HCT116 (cell line): ENCODE results near the gene FGGY. TPM values are rescaled to one million over a fixed set of nuclear protein-coding genes. Genes with fewer than 3 reads are reported as not detected.

Source experiments
- ATAC-seq: fragments of 200-7000 bp; cut with Tn5 transposase; 2 replicates; pipeline ENCODE4 v1.9.1; 2020; ENCODE audit warnings: mild to moderate bottlenecking, moderate library complexity
- BruUV-seq: library from RNA; stranded (reverse); fragments of 400-500 nt; replicated peaks from 2 replicates; lab custom pipeline; 2021; lab: Mats Ljungman, UMichigan
- CTCF ChIA-PET: fragments of 300-600 bp; sonication (Branson Sonifier 250); formaldehyde crosslinking; loops from one replicate; lab custom pipeline; 2021; ENCODE audit warnings: antibody characterized with exemption; lab: Charles Lee
- POLR2A ChIA-PET: fragments of 300-600, 350-600 bp; sonication (Branson Sonifier 250); formaldehyde crosslinking; loops from one replicate; lab custom pipeline; 2021; ENCODE audit warnings: antibody characterized with exemption; lab: Charles Lee
- RAD21 ChIA-PET, 2 experiments: fragments of 300-600 bp; sonication (Branson Sonifier 250); formaldehyde crosslinking; loops; one replicate each; lab custom pipeline; 2023; ENCODE audit warnings: low total read pairs in 2 of 2; ENCODE audit not compliant: uncharacterized antibody in 2 of 2, unreplicated experiment in 2 of 2, low non-redundant PET in 1 of 2; lab: Charles Lee
- DNase-seq: peaks from one replicate; pipeline ENCODE4 v3.0.0-alpha.2; 2010; ENCODE audit warnings: low read depth, low spot score
- H2AFZ ChIP-seq: fragments of 200-600 bp; shearing (Covaris generic), sonication (generic); 2 replicates; pipeline ENCODE4 v1.6.1; 2017; ENCODE audit warnings: low read depth, mixed run types, mixed read lengths, antibody characterized with exemption, low read length; ENCODE audit not compliant: poor library complexity, severe bottlenecking
- H3K27ac ChIP-seq: 2 replicates; pipeline ENCODE4 v1.5.1; 2012; ENCODE audit warnings: low read depth, low read length
- H3K27me3 ChIP-seq: fragments of 200-600 bp; sonication (generic); 2 replicates; pipeline ENCODE4 v1.6.1; 2016; ENCODE audit warnings: mixed run types, low read length, mixed read lengths; ENCODE audit not compliant: insufficient read depth
- H3K36me3 ChIP-seq, 2 experiments: fragments of 200-500 bp in 1 of 2; fragments of 200-600 bp in 1 of 2; sonication (Bioruptor generic) in 1 of 2; sonication (generic) in 1 of 2; 2 replicates each; pipeline versions ENCODE4 v1.5.1 to v1.6.1; 2014 to 2016; ENCODE audit warnings: low read length in 2 of 2, inconsistent platforms in 1 of 2, mixed read lengths in 1 of 2, mixed run types in 1 of 2; ENCODE audit not compliant: insufficient read depth in 2 of 2, control insufficient read depth in 1 of 2
- H3K4me1 ChIP-seq, 2 experiments: fragments of 200-600 bp in 1 of 2; sonication (generic) in 1 of 2; 2 replicates each; pipeline versions ENCODE4 v1.5.1 to v1.6.1; 2012 to 2017; ENCODE audit warnings: low read length in 2 of 2, inconsistent platforms in 1 of 2, mild to moderate bottlenecking in 1 of 2, mixed read lengths in 1 of 2, mixed run types in 1 of 2, moderate library complexity in 1 of 2; ENCODE audit not compliant: insufficient read depth in 2 of 2, control insufficient read depth in 1 of 2
- H3K4me2 ChIP-seq: fragments of 200-600 bp; sonication (generic); 2 replicates; pipeline ENCODE4 v1.6.1; 2017; ENCODE audit warnings: mixed run types, low read length, mixed read lengths
- H3K4me3 ChIP-seq, 2 experiments: fragments of 200-600 bp in 1 of 2; sonication (generic) in 1 of 2; replicated peaks in 1 of 2; 2 replicates each; pipeline ENCODE4 v1.5.1; 2011 to 2016; ENCODE audit warnings: low read length in 2 of 2, control low read depth in 1 of 2, low read depth in 1 of 2, mild to moderate bottlenecking in 1 of 2, mixed read lengths in 1 of 2, mixed run types in 1 of 2
- H3K79me2 ChIP-seq: fragments of 200-600 bp; sonication (generic); 2 replicates; pipeline ENCODE4 v1.6.1; 2017; ENCODE audit warnings: mild to moderate bottlenecking, mixed run types, low read length, moderate library complexity, mixed read lengths; ENCODE audit not compliant: insufficient read depth
- H3K9ac ChIP-seq: fragments of 200-600 bp; sonication (generic); 2 replicates; pipeline ENCODE4 v1.6.1; 2016; ENCODE audit warnings: low read length, mixed read lengths
- H3K9me2 ChIP-seq: fragments of 200-600 bp; sonication (generic), shearing (Covaris generic); 2 replicates; pipeline ENCODE4 v1.6.1; 2017; ENCODE audit warnings: mixed run types, mild to moderate bottlenecking, moderate library complexity; ENCODE audit not compliant: insufficient read depth
- H3K9me3 ChIP-seq, 2 experiments: fragments of 200-500 bp in 1 of 2; fragments of 200-600 bp in 1 of 2; sonication (Bioruptor generic) in 1 of 2; sonication (generic) in 1 of 2; 2 replicates each; pipeline ENCODE4 v1.6.1; 2014 to 2017; ENCODE audit warnings: low read length in 2 of 2, mixed read lengths in 2 of 2, inconsistent platforms in 1 of 2, low read depth in 1 of 2, mild to moderate bottlenecking in 1 of 2, mixed run types in 1 of 2, moderate library complexity in 1 of 2; ENCODE audit not compliant: control insufficient read depth in 1 of 2, insufficient read depth in 1 of 2
- H4K20me1 ChIP-seq: fragments of 200-600 bp; sonication (generic), shearing (Covaris generic); 2 replicates; pipeline ENCODE4 v1.6.1; 2017; ENCODE audit warnings: mixed run types, mild to moderate bottlenecking, moderate library complexity; ENCODE audit not compliant: insufficient read depth
- CEBPB ChIP-seq: IDR thresholded peaks from 2 replicates; pipeline ENCODE4 v1.6.1; 2012; ENCODE audit warnings: low read depth
- CTCF ChIP-seq, 3 experiments: fragments of 200-600 bp in 1 of 3; sonication (generic) in 1 of 3; IDR thresholded peaks in 2 of 3; conservative IDR thresholded peaks in 1 of 3; 2 replicates each; pipeline ENCODE4 v1.5.1; 2012 to 2017; ENCODE audit warnings: low read depth in 2 of 3, low read length in 2 of 3, antibody characterized with exemption in 1 of 3, borderline replicate concordance in 1 of 3, control low read depth in 1 of 3, mild to moderate bottlenecking in 1 of 3, mixed read lengths in 1 of 3, mixed run types in 1 of 3, moderate library complexity in 1 of 3; ENCODE audit not compliant: insufficient read depth in 1 of 3
- EGR1 ChIP-seq: IDR thresholded peaks from 2 replicates; pipeline ENCODE4 v1.6.1; 2012; ENCODE audit warnings: low read depth
- EZH2phosphoT487 ChIP-seq: fragments of 200-600 bp; IDR thresholded peaks from 2 replicates; pipeline ENCODE4 v1.6.1; 2018; ENCODE audit warnings: antibody characterized with exemption, borderline replicate concordance
- FOSL1 ChIP-seq: IDR thresholded peaks from 2 replicates; pipeline ENCODE4 v1.6.1; 2012; ENCODE audit warnings: low read depth
- POLR2A ChIP-seq: IDR thresholded peaks from 2 replicates; pipeline ENCODE4 v1.7.0; 2011; ENCODE audit warnings: borderline replicate concordance; ENCODE audit not compliant: insufficient read depth, insufficient read length; ENCODE audit errors: extremely low read depth
- RAD21 ChIP-seq: IDR thresholded peaks from 2 replicates; pipeline ENCODE4 v1.6.1; 2012; ENCODE audit warnings: low read depth, mild to moderate bottlenecking
- SIN3A ChIP-seq: IDR thresholded peaks from 2 replicates; pipeline ENCODE4 v1.6.1; 2012; ENCODE audit warnings: low read depth
- SRF ChIP-seq: IDR thresholded peaks from 2 replicates; pipeline ENCODE4 v1.6.1; 2012; ENCODE audit warnings: low read depth
- TCF7L2 ChIP-seq: IDR thresholded peaks from 2 replicates; pipeline ENCODE4 v1.7.0; 2011; ENCODE audit warnings: borderline replicate concordance, inconsistent platforms; ENCODE audit not compliant: insufficient read depth, insufficient read length; ENCODE audit errors: extremely low read depth
- ZFX ChIP-seq: fragments of 450-650 bp; IDR thresholded peaks from 2 replicates; pipeline ENCODE4 v1.6.1; 2017
- intact Hi-C: fragments of 100-400 bp; cut with micrococcal nuclease; formaldehyde crosslinking; loops from 2 replicates; pipeline ENCODE4 v1.10.0; 2022
- total RNA-seq: library from RNA; stranded (reverse); gene quantifications from one replicate; pipeline ENCODE4 v1.2.1, GENCODE V29; 2021; ENCODE audit not compliant: unreplicated experiment
- TF ChIP-seq, protein P1 (sequence below): IDR thresholded peaks from 2 replicates; pipeline ENCODE4 v1.6.1; 2011; ENCODE audit warnings: mild to moderate bottlenecking, low read length, moderate library complexity; ENCODE audit not compliant: insufficient replicate concordance; ENCODE audit errors: extremely low read depth

Gene FGGY
- total RNA-seq, 1 experiment from 2014 or later: 10.6 TPM

DNA sequence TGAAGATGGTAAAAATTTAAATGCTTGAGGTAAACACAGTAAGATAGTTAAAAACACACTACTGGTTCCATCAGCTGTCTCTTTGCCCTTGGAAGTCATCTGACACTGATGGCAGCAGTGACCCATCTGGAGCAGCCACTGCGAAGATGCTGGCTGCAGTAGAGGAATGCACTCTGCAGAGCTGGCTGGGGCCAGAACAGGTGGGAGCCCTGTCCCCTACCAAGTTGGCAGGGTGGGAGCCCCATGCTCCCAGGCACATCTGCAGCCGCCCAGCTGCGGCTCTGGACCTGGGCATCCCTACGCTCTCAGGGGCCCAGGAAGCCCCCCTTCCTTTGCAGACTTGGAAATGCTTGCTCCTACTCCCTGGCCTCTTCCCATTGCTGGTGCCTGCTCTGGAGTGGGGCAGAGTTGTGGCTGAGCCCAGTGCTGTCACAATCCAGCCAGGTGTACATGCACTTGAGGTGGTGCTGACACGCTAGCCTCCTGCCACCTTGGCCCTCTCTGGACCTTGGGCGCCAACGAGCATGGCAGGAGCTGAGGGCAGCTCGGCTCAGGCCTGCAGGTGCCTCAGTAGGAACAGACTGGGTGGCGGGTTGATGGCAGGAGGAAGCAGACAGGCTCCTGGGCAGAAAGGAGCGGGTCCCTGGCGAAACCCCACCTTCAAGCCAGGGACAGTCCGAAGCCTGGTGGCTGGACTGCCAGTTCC, 227.0 kb downstream of the FGGY start:
- no peaks in the 10 kb centered on the region for H3K27me3 ChIP-seq
- TF ChIP-seq SIN3A (no peak), RAD21 (no peak), TCF7L2 (no peak), POLR2A (no peak), FOSL1 (no peak), CEBPB (no peak), EZH2phosphoT487 (no peak), CTCF (IDR thresholded peaks at IDR 0.05 in 2 of 3, conservative IDR thresholded peaks at IDR 0.05 in 1 of 3; ENCODE audit: borderline replicate concordance in 1 of 3, insufficient read depth in 1 of 3, low read depth in 2 of 3, low read length in 2 of 3) (no peak), ZFX (no peak), SRF (no peak), EGR1 (no peak)
- TF ChIP-seq, protein P1, sequence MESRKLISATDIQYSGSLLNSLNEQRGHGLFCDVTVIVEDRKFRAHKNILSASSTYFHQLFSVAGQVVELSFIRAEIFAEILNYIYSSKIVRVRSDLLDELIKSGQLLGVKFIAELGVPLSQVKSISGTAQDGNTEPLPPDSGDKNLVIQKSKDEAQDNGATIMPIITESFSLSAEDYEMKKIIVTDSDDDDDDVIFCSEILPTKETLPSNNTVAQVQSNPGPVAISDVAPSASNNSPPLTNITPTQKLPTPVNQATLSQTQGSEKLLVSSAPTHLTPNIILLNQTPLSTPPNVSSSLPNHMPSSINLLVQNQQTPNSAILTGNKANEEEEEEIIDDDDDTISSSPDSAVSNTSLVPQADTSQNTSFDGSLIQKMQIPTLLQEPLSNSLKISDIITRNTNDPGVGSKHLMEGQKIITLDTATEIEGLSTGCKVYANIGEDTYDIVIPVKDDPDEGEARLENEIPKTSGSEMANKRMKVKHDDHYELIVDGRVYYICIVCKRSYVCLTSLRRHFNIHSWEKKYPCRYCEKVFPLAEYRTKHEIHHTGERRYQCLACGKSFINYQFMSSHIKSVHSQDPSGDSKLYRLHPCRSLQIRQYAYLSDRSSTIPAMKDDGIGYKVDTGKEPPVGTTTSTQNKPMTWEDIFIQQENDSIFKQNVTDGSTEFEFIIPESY: no peak
- ChIA-PET CTCF (no interaction called here), RAD21 (no interaction called here), POLR2A (no interaction called here)
- H3K9me3 ChIP-seq: no peaks in the 10 kb centered on the region
- no peaks in the 10 kb centered on the region for H3K9me2 ChIP-seq
- no peak for DNase-seq
- no peaks in the 10 kb centered on the region for H3K36me3 ChIP-seq
- H3K4me1 ChIP-seq: no peaks in the 10 kb centered on the region
- no peak overlapping the region for H3K4me2 ChIP-seq
- H4K20me1 ChIP-seq: no peaks in the 10 kb centered on the region
- H3K4me3 ChIP-seq: no peak overlapping the region
- H3K79me2 ChIP-seq: no peaks in the 10 kb centered on the region
- H3K27ac ChIP-seq: no peak overlapping the region
- intact Hi-C loops: no loop called here
- H2AFZ ChIP-seq: no peak overlapping the region
- H3K9ac ChIP-seq: no peak overlapping the region
- BruUV-seq: no TSS peak
- ATAC-seq: no peak
